Glomerular endothelial cell (primary cell): ENCODE measurements around the gene ADGRG3. TPM values are rescaled to one million over a fixed set of nuclear protein-coding genes. Genes with fewer than 3 reads are reported as not detected.
"Not testable (repeated sequence)": the region's sequence is repeated elsewhere in the genome, so short reads cannot be mapped to it uniquely, and the experiment has no call there.

ENCODE experiments used
- DNase-seq: peaks from one replicate; pipeline ENCODE4 v3.0.0-alpha.2; 2011; ENCODE audit warnings: low read depth, low spot score; ENCODE audit errors: extremely low read depth
- total RNA-seq: library from RNA; depleted of rRNA; stranded (reverse); fragments of >200 nt; gene quantifications from 2 replicates; pipeline ENCODE4 v1.2.3, GENCODE V29; 2015

Gene ADGRG3
- total RNA-seq, 1 donor from 2014 or later = 0.12 TPM

DNA sequence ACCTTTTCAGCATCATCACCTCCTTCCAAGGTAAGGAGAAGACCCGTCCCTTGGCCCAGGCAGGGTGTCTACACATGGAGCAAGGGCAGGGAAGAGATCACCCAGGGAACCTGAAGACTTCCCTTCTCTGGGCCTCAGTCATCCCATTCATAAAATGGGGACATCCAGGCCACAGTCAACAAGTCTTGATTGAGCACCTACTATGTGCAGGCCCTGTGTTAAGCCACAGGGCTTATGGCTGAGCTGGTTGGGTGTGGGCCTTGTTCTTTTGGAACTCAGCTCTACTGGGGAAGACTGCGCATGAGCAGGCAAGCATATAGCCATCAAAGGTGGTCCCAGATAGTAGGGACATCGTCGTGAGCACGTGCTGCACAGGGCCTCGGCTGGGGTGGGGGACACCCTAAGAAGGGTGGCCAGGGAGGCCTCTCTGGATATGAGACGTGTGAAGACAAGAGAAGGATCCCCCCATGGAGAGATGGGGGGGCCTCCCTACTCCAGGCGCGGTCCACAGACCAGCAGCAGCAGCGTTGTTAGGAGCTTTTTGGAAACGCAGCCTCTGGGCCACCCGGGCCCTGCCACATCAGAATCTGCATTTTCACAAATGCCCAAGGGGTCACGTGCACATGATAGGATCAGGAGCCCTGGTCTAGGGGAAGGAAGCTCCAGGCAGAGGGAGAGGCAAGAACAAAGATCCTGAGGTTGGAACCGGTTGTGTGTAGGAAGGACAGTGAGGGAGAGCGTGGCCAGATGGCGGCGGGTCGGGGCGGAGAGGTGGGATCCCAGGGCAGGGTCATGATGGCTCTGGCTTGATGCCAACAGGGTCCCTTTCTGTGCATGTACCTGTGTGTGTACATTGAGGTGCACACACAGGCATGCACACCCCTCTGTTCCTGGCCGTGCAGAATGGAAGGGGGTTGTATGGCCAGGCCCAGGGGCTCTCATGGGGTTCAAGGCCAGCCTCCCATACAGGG is 5.9 kb upstream of the ADGRG3 start:
- DNase-seq = no peak

GRCh38 chr16:57663436-57663835 is 4.7 kb upstream of the ADGRG3 start:
- no peak for DNase-seq

GRCh38 chr16:57663917-57664661 is 4.0 kb upstream of the ADGRG3 start:
- DNase-seq = no peak

GRCh38 chr16:57664662-57665025 is 3.5 kb upstream of the ADGRG3 start:
- no peak for DNase-seq

DNA sequence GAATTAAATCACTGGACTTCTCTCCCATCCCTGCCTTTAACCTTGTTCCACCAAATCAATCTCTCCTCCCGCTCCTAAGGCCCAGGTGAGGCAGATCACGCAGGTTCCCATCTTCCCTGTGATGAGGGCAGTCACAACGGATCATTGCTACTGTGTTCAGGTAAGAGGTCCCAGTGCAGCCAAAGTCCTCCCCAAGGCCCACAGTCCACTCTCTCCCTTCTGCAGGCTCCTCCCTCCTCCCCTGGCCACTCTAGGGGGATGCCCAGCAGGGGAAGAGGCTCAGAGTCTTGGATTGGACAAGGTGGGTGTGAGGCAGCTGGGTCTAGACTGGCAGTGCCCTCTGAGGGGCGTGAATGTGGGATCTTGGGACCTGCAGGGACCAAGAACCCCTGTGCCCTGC is 2.6 kb upstream of the ADGRG3 start:
- DNase-seq = no peak

DNA sequence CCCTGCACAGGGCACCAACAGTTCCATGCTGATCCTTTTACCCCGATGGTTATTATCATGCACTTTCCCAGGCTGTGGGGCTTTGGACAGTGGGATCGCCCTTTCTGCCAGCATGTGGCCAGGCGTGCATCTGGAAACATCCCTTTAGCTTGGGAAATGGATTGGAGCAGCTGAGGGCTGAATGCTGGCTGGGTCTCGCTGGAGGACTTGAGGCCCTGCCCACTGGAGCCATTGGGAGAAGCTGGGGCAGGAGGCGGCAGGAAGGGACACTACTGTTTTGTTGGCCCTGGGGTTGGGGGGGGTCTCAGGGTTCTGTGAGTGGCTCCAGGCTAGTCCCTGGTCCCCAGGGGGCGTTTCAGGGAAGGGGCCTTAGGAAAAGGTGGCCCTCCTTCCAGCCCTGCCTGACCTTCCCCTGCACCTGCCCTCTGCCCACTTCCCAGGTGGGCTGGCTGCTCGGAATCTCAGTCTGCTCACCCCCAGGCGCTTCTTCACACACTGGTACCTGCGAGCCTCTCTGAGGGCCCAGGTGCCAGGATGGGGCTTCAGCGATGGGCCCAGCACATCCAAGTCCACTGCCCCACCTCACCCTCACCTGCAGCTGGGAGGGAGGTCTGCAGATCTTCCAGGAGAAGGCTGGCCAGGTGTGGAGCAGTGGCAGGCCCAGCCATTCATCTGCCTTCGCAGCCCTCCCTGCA is 1.6 kb upstream of the ADGRG3 start:
- no peak for DNase-seq

DNA sequence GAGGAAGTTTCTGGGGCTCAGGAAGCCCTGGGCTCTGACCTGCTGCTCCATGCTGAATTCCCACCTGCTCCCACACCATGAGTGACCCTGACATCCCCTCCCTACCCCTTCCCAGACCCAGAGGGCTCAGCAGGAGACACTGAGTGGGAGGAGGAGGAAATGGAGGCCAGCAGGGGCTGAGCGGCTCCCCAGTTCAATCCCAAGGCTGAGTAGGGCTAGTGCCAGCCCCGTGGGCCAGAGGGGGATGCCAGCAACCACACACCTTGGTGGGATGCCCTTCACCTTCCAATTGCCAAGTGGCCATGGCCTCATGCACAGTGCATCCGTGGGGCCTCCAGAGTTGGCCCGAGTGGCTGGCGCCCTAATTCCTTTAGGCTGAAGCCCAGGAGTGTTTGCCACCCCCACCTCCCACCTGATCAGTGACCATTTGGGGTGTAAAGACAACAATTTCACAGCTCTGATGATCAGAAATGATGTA is 1.0 kb upstream of the ADGRG3 start:
- DNase-seq = no peak

DNA sequence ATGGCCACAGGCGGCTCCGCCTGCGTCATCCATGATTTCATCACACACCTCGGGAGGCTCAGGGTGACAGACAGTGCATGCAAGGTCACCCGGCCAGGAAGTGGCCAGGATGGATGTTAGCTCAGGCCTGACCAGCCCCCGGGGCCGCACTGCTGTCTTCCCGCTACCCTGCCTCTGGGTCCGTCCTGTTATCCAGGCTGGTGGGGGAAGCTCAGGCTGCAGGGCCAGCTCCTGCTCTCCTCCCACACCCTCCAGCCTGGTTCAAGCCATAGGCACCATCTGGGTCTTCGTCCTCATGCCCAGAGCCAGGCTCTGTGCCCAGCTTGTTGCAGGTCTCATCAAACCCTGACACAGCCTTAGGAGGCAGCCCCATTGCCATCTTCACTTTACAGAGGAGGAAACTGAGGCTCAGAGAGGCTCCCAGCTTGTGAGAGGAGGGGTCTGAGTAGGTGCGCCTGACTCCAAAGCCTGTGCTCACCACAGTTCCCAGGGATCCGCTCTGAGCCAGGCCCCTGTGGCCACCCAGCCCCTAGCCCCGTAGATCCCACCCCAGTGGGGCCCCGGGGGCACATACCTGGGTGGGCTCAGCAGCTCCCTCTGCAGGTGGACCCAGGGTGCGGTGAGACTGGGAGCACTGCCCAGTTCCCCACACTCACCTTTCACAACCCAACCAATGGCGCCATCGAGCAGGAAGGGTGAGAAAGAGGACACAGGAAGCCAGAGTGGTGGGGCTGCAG is 412 bp upstream of the ADGRG3 start:
- DNase-seq = no peak

DNA sequence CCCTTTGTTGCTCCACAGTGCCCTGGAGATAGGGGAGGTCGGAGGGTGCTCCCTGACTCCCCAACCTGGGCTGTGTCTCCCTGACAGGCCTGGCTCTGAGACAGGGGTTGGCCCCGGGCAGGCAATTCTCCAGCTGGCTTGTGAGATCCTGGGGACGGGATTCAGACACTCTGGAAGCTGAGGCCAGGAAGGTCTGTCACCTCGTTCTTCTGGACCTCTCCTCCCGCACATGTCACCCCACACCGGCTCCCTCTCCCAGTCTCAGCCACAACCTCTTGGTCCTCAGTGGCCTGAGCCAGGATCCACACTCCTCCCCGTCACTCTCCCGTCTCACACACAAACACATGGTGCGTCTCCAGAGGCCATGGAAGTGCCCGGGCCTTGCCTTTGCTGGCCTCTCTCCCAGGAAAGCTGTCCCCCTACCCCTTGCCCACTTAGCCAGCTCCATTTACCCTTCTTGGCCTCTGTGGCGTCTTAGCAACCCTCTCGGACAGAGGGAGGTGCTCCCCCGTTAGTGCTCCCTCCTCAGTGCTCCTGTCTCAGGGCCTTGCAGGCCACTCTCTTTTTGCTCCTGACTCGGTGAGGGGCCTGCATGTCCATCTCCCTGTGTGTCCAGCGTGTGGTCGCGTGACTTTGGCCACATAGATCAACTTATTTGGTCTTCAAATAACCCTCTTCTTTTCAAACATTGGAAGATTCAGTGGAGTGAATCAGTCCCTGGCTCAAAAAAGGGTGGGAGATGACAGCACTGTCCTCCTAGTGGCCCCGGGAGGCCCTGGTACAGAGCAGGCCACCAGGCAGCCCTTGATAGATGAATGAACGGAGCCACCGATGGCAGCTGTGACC is 747 bp downstream of the ADGRG3 start:
- DNase-seq = no peak

DNA sequence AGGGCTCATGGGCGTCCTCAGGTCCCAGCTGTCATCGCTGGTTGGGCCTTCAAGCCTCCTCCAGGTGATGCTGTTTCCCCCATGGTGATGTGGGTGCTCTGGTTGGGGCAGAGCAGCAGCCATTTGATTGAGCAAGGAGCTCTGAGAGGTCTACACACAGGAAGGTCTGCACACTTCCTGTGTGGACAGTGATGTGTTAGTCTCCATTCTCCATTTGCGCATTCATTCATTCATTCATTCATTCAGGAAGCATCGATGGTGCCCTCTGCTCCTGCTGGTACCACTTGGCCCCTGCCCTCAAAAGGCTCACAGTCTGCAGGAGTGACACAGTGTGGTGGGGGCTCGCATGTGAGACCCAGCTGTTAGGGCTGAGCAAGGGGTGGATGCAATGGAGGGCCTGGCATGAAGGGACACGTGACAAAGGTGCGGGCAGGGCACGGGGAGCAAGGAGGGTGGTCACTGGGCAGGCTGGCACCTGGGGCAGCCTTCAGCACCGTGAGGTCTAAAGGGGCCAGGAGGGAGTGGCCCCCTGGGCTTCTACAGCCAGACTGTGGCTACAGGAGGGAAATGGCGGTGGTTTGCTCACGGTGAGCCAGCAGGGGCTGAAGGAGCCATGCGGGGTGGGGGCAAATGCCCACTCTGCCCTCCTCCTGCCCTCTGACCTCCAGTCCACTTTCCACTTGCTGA is 1.5 kb downstream of the ADGRG3 start:
- DNase-seq = no peak

- no peak for DNase-seq
These were observed 2.1 kb downstream of the ADGRG3 start for GRCh38 chr16:57670196-57670595.

- DNase-seq = not testable (repeated sequence)
These were observed 3.3 kb downstream of the ADGRG3 start for GRCh38 chr16:57671451-57671850.

DNA sequence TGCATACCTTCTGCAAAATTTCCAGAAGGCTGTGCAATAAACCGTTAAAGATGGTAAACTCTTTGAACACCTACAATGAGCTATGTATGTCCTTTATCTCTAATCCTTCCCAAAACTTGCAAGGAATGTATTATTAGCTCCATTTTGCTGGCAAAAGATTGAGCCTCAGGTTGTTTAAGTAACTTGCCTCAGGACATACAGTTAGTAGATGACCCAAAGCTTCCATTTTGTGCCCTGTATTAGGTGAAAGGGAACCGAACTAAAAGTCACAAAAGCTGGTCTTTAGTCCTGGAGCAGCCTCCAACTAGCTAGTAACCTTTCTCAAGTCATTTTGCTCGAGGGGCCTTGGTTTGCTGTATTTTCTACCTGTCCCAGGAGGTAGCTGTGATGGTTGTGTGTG is 4.3 kb downstream of the ADGRG3 start:
- no peak for DNase-seq

DNA sequence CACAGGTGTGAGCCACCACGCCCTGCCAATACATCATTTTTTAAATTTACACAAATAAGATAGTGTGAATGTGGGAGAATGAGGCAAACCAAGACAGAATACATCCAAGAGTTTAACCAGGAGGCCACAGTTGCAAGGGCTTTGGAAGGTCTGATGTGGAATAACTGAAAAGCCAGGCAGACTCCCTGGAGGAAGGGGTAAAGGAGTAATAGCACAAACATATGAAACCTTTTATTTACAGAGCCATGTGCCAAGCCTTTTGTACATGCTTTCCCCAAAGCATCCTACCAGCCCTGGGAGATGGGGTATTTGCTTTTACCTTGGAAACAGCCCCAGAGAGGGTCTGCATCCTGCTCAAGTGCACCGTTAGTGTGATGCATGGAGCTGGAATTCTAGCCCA is 4.7 kb downstream of the ADGRG3 start:
- no peak for DNase-seq

DNA sequence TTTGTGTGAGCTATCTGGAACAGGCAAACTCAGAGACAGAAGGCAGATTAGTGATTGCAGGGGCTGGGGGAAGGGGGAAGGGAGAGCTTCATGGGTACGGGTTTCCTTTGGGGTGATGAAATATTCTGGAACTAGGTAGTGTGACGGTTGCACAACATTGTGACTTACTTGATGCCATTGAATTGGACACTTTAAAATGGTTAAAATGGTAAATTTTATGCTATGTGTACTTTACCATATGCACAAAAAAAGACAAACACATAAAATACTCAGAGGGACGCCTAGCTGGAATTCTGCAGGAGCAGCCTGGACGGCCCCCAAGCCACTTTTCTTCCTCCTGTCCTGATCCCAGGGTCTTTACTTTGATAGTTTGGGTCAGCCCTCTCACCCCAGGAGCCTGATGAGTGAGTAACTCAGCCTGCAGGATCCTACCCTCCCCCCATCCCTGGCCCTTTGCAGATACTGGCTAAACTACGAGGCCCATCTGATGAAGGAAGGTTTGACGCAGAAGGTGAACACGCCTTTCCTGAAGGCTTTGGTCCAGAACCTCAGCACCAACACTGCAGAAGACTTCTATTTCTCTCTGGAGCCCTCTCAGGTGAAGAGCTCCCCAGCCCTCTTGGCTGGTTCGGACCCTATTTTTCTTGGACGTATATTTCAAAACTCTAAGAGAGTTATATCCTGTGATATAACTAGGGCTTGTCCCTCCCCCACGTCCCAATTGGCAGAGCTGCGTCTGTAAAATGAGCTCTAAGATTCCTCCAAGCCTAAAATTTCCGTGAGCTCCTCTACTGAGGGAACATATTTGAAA is 7.8 kb downstream of the ADGRG3 start:
- DNase-seq = no peak

GRCh38 chr16:57676553-57677085 is 8.5 kb downstream of the ADGRG3 start:
- DNase-seq = no peak

- DNase-seq = no peak
These were observed 9.7 kb downstream of the ADGRG3 start for GRCh38 chr16:57677622-57678369.
